ENCODE results near the gene GABARAPL2.
"Not testable (repeated sequence)": the region's sequence is repeated elsewhere in the genome, so short reads cannot be mapped to it uniquely, and the experiment has no call there.

- TF ChIP-seq SUZ12 (IDR thresholded peaks at IDR 0.05; ENCODE audit: extremely low read depth, insufficient read depth, insufficient read length); YY1 (IDR thresholded peaks at IDR 0.05; ENCODE audit: insufficient read depth, insufficient read length); ZNF274 (IDR thresholded peaks at IDR 0.05; ENCODE audit: low read depth, low read length): not testable (repeated sequence)
Measured at GRCh38 chr16:75545879-75546278, 20.3 kb upstream of the GABARAPL2 start.

Data from NT2/D1 (cell line).